HCT116 (cell line): ENCODE results near the gene DOC2A. TPM values are rescaled to one million over a fixed set of nuclear protein-coding genes. Genes with fewer than 3 reads are reported as not detected.
"Not testable (repeated sequence)": the region's sequence is repeated elsewhere in the genome, so short reads cannot be mapped to it uniquely, and the experiment has no call there.

ENCODE experiments used
- ATAC-seq: fragments of 200-7000 bp; cut with Tn5 transposase; 2 replicates; pipeline ENCODE4 v1.9.1; 2020; ENCODE audit warnings: mild to moderate bottlenecking, moderate library complexity
- BruUV-seq: library from RNA; stranded (reverse); fragments of 400-500 nt; replicated peaks from 2 replicates; lab custom pipeline; 2021; lab: Mats Ljungman, UMichigan
- CTCF ChIA-PET: fragments of 300-600 bp; sonication (Branson Sonifier 250); formaldehyde crosslinking; loops from one replicate; lab custom pipeline; 2021; ENCODE audit warnings: antibody characterized with exemption; lab: Charles Lee
- POLR2A ChIA-PET: fragments of 300-600, 350-600 bp; sonication (Branson Sonifier 250); formaldehyde crosslinking; loops from one replicate; lab custom pipeline; 2021; ENCODE audit warnings: antibody characterized with exemption; lab: Charles Lee
- RAD21 ChIA-PET, 2 experiments: fragments of 300-600 bp; sonication (Branson Sonifier 250); formaldehyde crosslinking; loops; one replicate each; lab custom pipeline; 2023; ENCODE audit warnings: low total read pairs in 2 of 2; ENCODE audit not compliant: uncharacterized antibody in 2 of 2, unreplicated experiment in 2 of 2, low non-redundant PET in 1 of 2; lab: Charles Lee
- DNase-seq: peaks from one replicate; pipeline ENCODE4 v3.0.0-alpha.2; 2010; ENCODE audit warnings: low read depth, low spot score
- H2AFZ ChIP-seq: fragments of 200-600 bp; shearing (Covaris generic), sonication (generic); 2 replicates; pipeline ENCODE4 v1.6.1; 2017; ENCODE audit warnings: low read depth, mixed run types, mixed read lengths, antibody characterized with exemption, low read length; ENCODE audit not compliant: poor library complexity, severe bottlenecking
- H3K27ac ChIP-seq: 2 replicates; pipeline ENCODE4 v1.5.1; 2012; ENCODE audit warnings: low read depth, low read length
- H3K27me3 ChIP-seq: fragments of 200-600 bp; sonication (generic); 2 replicates; pipeline ENCODE4 v1.6.1; 2016; ENCODE audit warnings: mixed run types, low read length, mixed read lengths; ENCODE audit not compliant: insufficient read depth
- H3K36me3 ChIP-seq, 2 experiments: fragments of 200-500 bp in 1 of 2; fragments of 200-600 bp in 1 of 2; sonication (Bioruptor generic) in 1 of 2; sonication (generic) in 1 of 2; 2 replicates each; pipeline versions ENCODE4 v1.5.1 to v1.6.1; 2014 to 2016; ENCODE audit warnings: low read length in 2 of 2, inconsistent platforms in 1 of 2, mixed read lengths in 1 of 2, mixed run types in 1 of 2; ENCODE audit not compliant: insufficient read depth in 2 of 2, control insufficient read depth in 1 of 2
- H3K4me1 ChIP-seq, 2 experiments: fragments of 200-600 bp in 1 of 2; sonication (generic) in 1 of 2; 2 replicates each; pipeline versions ENCODE4 v1.5.1 to v1.6.1; 2012 to 2017; ENCODE audit warnings: low read length in 2 of 2, inconsistent platforms in 1 of 2, mild to moderate bottlenecking in 1 of 2, mixed read lengths in 1 of 2, mixed run types in 1 of 2, moderate library complexity in 1 of 2; ENCODE audit not compliant: insufficient read depth in 2 of 2, control insufficient read depth in 1 of 2
- H3K4me2 ChIP-seq: fragments of 200-600 bp; sonication (generic); 2 replicates; pipeline ENCODE4 v1.6.1; 2017; ENCODE audit warnings: mixed run types, low read length, mixed read lengths
- H3K4me3 ChIP-seq, 2 experiments: fragments of 200-600 bp in 1 of 2; sonication (generic) in 1 of 2; replicated peaks in 1 of 2; 2 replicates each; pipeline ENCODE4 v1.5.1; 2011 to 2016; ENCODE audit warnings: low read length in 2 of 2, control low read depth in 1 of 2, low read depth in 1 of 2, mild to moderate bottlenecking in 1 of 2, mixed read lengths in 1 of 2, mixed run types in 1 of 2
- H3K79me2 ChIP-seq: fragments of 200-600 bp; sonication (generic); 2 replicates; pipeline ENCODE4 v1.6.1; 2017; ENCODE audit warnings: mild to moderate bottlenecking, mixed run types, low read length, moderate library complexity, mixed read lengths; ENCODE audit not compliant: insufficient read depth
- H3K9ac ChIP-seq: fragments of 200-600 bp; sonication (generic); 2 replicates; pipeline ENCODE4 v1.6.1; 2016; ENCODE audit warnings: low read length, mixed read lengths
- H3K9me2 ChIP-seq: fragments of 200-600 bp; sonication (generic), shearing (Covaris generic); 2 replicates; pipeline ENCODE4 v1.6.1; 2017; ENCODE audit warnings: mixed run types, mild to moderate bottlenecking, moderate library complexity; ENCODE audit not compliant: insufficient read depth
- H3K9me3 ChIP-seq, 2 experiments: fragments of 200-500 bp in 1 of 2; fragments of 200-600 bp in 1 of 2; sonication (Bioruptor generic) in 1 of 2; sonication (generic) in 1 of 2; 2 replicates each; pipeline ENCODE4 v1.6.1; 2014 to 2017; ENCODE audit warnings: low read length in 2 of 2, mixed read lengths in 2 of 2, inconsistent platforms in 1 of 2, low read depth in 1 of 2, mild to moderate bottlenecking in 1 of 2, mixed run types in 1 of 2, moderate library complexity in 1 of 2; ENCODE audit not compliant: control insufficient read depth in 1 of 2, insufficient read depth in 1 of 2
- H4K20me1 ChIP-seq: fragments of 200-600 bp; sonication (generic), shearing (Covaris generic); 2 replicates; pipeline ENCODE4 v1.6.1; 2017; ENCODE audit warnings: mixed run types, mild to moderate bottlenecking, moderate library complexity; ENCODE audit not compliant: insufficient read depth
- CBX3 ChIP-seq: IDR thresholded peaks from 2 replicates; pipeline ENCODE4 v1.6.1; 2012; ENCODE audit warnings: low read depth
- CTCF ChIP-seq, 3 experiments: fragments of 200-600 bp in 1 of 3; sonication (generic) in 1 of 3; IDR thresholded peaks in 2 of 3; conservative IDR thresholded peaks in 1 of 3; 2 replicates each; pipeline ENCODE4 v1.5.1; 2012 to 2017; ENCODE audit warnings: low read depth in 2 of 3, low read length in 2 of 3, antibody characterized with exemption in 1 of 3, borderline replicate concordance in 1 of 3, control low read depth in 1 of 3, mild to moderate bottlenecking in 1 of 3, mixed read lengths in 1 of 3, mixed run types in 1 of 3, moderate library complexity in 1 of 3; ENCODE audit not compliant: insufficient read depth in 1 of 3
- EZH2 ChIP-seq: fragments of 200-600 bp; sonication (generic); IDR thresholded peaks from 2 replicates; pipeline ENCODE4 v1.6.1; 2017; ENCODE audit warnings: antibody characterized with exemption, mixed run types
- EZH2phosphoT487 ChIP-seq: fragments of 200-600 bp; IDR thresholded peaks from 2 replicates; pipeline ENCODE4 v1.6.1; 2018; ENCODE audit warnings: antibody characterized with exemption, borderline replicate concordance
- POLR2A ChIP-seq: IDR thresholded peaks from 2 replicates; pipeline ENCODE4 v1.7.0; 2011; ENCODE audit warnings: borderline replicate concordance; ENCODE audit not compliant: insufficient read depth, insufficient read length; ENCODE audit errors: extremely low read depth
- intact Hi-C: fragments of 100-400 bp; cut with micrococcal nuclease; formaldehyde crosslinking; loops from 2 replicates; pipeline ENCODE4 v1.10.0; 2022
- total RNA-seq: library from RNA; stranded (reverse); gene quantifications from one replicate; pipeline ENCODE4 v1.2.1, GENCODE V29; 2021; ENCODE audit not compliant: unreplicated experiment

The DOC2A gene
- total RNA-seq, 1 experiment from 2014 or later = 17.3 TPM

DNA sequence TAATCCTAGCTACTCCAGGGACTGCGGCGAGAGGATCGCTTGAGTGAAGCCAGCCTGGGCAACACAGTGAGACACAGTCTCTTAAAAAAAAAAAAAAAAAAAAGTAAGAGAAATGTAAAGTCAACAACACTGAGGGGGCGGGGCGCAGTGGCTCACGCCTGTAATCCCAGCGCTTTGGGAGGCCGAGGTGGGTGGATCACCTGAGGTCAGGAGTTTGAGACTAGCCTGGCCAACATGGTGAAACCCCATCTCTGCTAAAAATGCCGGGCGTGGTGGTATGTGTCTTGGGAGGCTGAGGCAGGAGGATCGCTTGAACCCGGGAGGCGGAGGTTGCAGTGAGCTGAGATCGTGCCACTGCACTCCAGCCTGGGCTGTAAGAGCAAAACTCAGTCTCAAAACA, 1.8 kb upstream of the DOC2A start:
- H4K20me1 ChIP-seq, H3K9ac ChIP-seq, H3K27ac ChIP-seq, intact Hi-C loops, H3K27me3 ChIP-seq, H3K4me3 ChIP-seq, H3K4me1 ChIP-seq, H3K9me3 ChIP-seq, ATAC-seq, H3K36me3 ChIP-seq, BruUV-seq, H3K4me2 ChIP-seq, H2AFZ ChIP-seq, H3K79me2 ChIP-seq, H3K9me2 ChIP-seq, DNase-seq: not testable (repeated sequence)
- POLR2A ChIA-PET = interaction anchor here (1.2 kb wide), 1 partner anchor 197 kb away, joined by 3 read pairs; the partner anchor contains the start of gene PAGR1
- CTCF ChIA-PET = interaction anchor here (0.7 kb wide), 1 partner anchor 40 kb away, joined by 4 read pairs; a partner anchor contains a TSS
- RAD21 ChIA-PET = interaction anchor here in 1 of 2 experiments (0.7 kb wide), 1 partner anchor 15 kb away, joined by 3 read pairs; no protein-coding TSS in a partner anchor

DNA sequence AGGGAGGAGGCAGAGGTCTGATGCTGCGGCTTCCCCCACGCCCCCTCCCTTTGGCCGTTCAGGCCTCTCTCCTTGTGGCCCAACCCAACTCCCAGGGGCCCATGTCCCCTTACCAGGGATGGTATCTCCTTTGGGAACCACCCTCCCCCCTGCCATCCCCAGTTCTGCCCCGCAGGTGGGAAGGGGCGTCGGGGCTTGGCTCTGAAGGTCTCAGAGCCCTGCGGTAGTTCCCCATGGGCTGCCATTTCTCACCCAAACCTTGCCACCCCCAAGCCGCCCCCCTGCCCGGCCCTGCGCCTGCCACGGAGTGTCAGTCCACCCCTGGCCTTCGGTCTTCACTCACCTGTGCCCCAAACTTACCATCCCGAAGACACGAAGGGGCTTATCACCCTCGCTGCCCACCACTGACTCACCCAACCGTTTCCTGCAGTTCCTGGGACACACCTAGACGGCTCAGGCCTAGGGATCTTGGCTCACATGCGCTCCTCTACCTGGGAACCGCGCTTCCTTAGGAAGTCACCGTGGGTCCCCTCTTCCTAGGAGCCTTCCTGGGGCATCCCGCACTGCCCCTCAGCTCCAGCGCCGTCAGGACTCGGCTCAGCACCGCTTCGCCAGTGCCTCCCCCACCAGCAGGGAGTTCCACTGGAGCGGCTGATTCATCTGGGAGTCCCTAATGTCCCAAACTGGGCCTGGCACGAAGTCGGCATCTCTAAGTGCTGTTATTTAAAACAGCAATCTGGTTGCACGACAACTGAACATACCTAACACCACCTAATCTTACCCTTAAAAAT, 1.1 kb upstream of the DOC2A start:
- Histone ChIP-seq H3K4me1 (no peaks in the 10 kb centered on the region), H3K9ac (no peak overlapping the region), H3K4me2 (no peak overlapping the region), H3K79me2 (no peaks in the 10 kb centered on the region), H3K9me2 (no peaks in the 10 kb centered on the region), H3K9me3 (no peaks in the 10 kb centered on the region), H4K20me1 (no peaks in the 10 kb centered on the region), H2AFZ (no peak overlapping the region), H3K36me3 (no peaks in the 10 kb centered on the region), H3K4me3 (no peak overlapping the region), H3K27me3 (no peaks in the 10 kb centered on the region), H3K27ac (no peak overlapping the region)
- TF ChIP-seq CTCF (IDR thresholded peaks at IDR 0.05 in 2 of 3, conservative IDR thresholded peaks at IDR 0.05 in 1 of 3; ENCODE audit: borderline replicate concordance in 1 of 3, insufficient read depth in 1 of 3, low read depth in 2 of 3, low read length in 2 of 3) = no peak
- no peak for TF ChIP-seq EZH2phosphoT487
- no peak for TF ChIP-seq EZH2
- TF ChIP-seq CBX3 = no peak
- TF ChIP-seq POLR2A = no peak
- ATAC-seq = no peak
- BruUV-seq = no TSS peak
- ChIA-PET CTCF (no interaction called here), POLR2A (no interaction called here), RAD21 (interaction anchor here in 1 of 2 experiments (0.7 kb wide), 1 partner anchor 14 kb away, joined by 3 read pairs; no protein-coding TSS in a partner anchor)
- intact Hi-C loops = no loop called here
- no peak for DNase-seq
